ENCODE results near the gene KIF6.
A peak's percentile ranks its signal among the peaks of the same experiment; 100 is the strongest.

KIF6 gene

DNA sequence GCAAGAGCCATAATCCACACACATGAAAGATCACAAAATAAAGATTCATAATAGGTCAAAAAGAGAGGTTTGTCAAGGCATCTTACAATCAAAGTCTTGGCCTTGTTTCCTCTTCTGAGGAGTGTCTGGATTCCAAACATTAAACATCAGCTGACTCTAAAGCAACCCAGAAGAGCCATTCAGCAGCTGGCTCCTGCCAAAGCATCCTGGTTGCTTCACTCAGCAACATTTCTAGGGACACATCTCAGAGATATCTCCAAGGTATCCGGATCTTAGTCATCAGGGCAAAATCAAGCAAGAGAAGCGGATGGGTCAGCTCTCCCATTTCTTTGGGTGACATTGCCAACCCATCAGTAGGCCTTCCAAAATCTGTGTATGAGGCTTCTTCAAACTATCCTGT lies 139.6 kb downstream of the KIF6 start:
- no peaks in the 10 kb centered on the region for H3K9me3 ChIP-seq (ENCODE audit: insufficient read depth, low read length, severe bottlenecking)
- no peaks in the 10 kb centered on the region for H3K4me1 ChIP-seq (ENCODE audit: insufficient read depth, low read length)
- no peak for DNase-seq
- H3K9ac ChIP-seq (ENCODE audit: low read depth, low read length) = no peak overlapping the region
- TF ChIP-seq EZH2 (IDR thresholded peaks at IDR 0.05; ENCODE audit: borderline replicate concordance, low read depth, low read length, severe bottlenecking) = no peak
- TF ChIP-seq, protein P1, sequence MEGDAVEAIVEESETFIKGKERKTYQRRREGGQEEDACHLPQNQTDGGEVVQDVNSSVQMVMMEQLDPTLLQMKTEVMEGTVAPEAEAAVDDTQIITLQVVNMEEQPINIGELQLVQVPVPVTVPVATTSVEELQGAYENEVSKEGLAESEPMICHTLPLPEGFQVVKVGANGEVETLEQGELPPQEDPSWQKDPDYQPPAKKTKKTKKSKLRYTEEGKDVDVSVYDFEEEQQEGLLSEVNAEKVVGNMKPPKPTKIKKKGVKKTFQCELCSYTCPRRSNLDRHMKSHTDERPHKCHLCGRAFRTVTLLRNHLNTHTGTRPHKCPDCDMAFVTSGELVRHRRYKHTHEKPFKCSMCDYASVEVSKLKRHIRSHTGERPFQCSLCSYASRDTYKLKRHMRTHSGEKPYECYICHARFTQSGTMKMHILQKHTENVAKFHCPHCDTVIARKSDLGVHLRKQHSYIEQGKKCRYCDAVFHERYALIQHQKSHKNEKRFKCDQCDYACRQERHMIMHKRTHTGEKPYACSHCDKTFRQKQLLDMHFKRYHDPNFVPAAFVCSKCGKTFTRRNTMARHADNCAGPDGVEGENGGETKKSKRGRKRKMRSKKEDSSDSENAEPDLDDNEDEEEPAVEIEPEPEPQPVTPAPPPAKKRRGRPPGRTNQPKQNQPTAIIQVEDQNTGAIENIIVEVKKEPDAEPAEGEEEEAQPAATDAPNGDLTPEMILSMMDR (IDR thresholded peaks at IDR 0.05; ENCODE audit: borderline replicate concordance, extremely low read depth, low read length, poor library complexity, severe bottlenecking) = no peak
- no peaks in the 10 kb centered on the region for H3K79me2 ChIP-seq (ENCODE audit: insufficient read depth, low read length)
- H3K36me3 ChIP-seq (ENCODE audit: insufficient read depth, low read length) = no peaks in the 10 kb centered on the region
- H4K20me1 ChIP-seq (ENCODE audit: insufficient read depth, low read length) = no peaks in the 10 kb centered on the region
- no peak for ATAC-seq (ENCODE audit: insufficient read depth, low read depth)
- H3K27me3 ChIP-seq (ENCODE audit: insufficient read depth, low read length, poor library complexity) = no peaks in the 10 kb centered on the region
- no peak overlapping the region for H2AFZ ChIP-seq (ENCODE audit: low read depth, low read length)
- no peak overlapping the region for H3K4me2 ChIP-seq (ENCODE audit: insufficient read depth, low read length)
- H3K4me3 ChIP-seq (ENCODE audit: low read depth in 1 of 2, low read length in 2 of 2) = no peak overlapping the region
- no peak overlapping the region for H3K27ac ChIP-seq (ENCODE audit: low read length)

GRCh38 chr6:39577446-39578165 lies 147.6 kb downstream of the KIF6 start:
- Histone ChIP-seq H3K9me3 (ENCODE audit: insufficient read depth, low read length, severe bottlenecking) (no peaks in the 10 kb centered on the region), H3K79me2 (ENCODE audit: insufficient read depth, low read length) (no peaks in the 10 kb centered on the region), H3K36me3 (ENCODE audit: insufficient read depth, low read length) (no peaks in the 10 kb centered on the region), H3K9ac (ENCODE audit: low read depth, low read length) (no peak overlapping the region), H3K27ac (ENCODE audit: low read length) (no peak overlapping the region), H3K27me3 (ENCODE audit: insufficient read depth, low read length, poor library complexity) (no peaks in the 10 kb centered on the region), H2AFZ (ENCODE audit: low read depth, low read length) (peak overlapping the region; percentile 26; the same call in 1 of the 2 replicates), H3K4me3 (ENCODE audit: low read depth in 1 of 2, low read length in 2 of 2) (no peak overlapping the region), H3K4me1 (ENCODE audit: insufficient read depth, low read length) (no peaks in the 10 kb centered on the region), H3K4me2 (ENCODE audit: insufficient read depth, low read length) (no peak overlapping the region), H4K20me1 (ENCODE audit: insufficient read depth, low read length) (no peaks in the 10 kb centered on the region)
- TF ChIP-seq, protein P1 (IDR thresholded peaks at IDR 0.05; ENCODE audit: borderline replicate concordance, extremely low read depth, low read length, poor library complexity, severe bottlenecking) = no peak
- no peak for TF ChIP-seq EZH2 (IDR thresholded peaks at IDR 0.05; ENCODE audit: borderline replicate concordance, low read depth, low read length, severe bottlenecking)
- no peak for DNase-seq
- no peak for ATAC-seq (ENCODE audit: insufficient read depth, low read depth)

- no peaks in the 10 kb centered on the region for H3K9me3 ChIP-seq (ENCODE audit: insufficient read depth, low read length, severe bottlenecking)
- no peaks in the 10 kb centered on the region for H3K27me3 ChIP-seq (ENCODE audit: insufficient read depth, low read length, poor library complexity)
- H3K79me2 ChIP-seq (ENCODE audit: insufficient read depth, low read length) = no peaks in the 10 kb centered on the region
- H3K9ac ChIP-seq (ENCODE audit: low read depth, low read length) = no peak overlapping the region
- H3K27ac ChIP-seq (ENCODE audit: low read length) = no peak overlapping the region
- H3K4me3 ChIP-seq (ENCODE audit: low read depth in 1 of 2, low read length in 2 of 2) = no peak overlapping the region
- ATAC-seq (ENCODE audit: insufficient read depth, low read depth) (no peak), DNase-seq (no peak)
- TF ChIP-seq, protein P1 (IDR thresholded peaks at IDR 0.05; ENCODE audit: borderline replicate concordance, extremely low read depth, low read length, poor library complexity, severe bottlenecking) = no peak
- no peak for TF ChIP-seq EZH2 (IDR thresholded peaks at IDR 0.05; ENCODE audit: borderline replicate concordance, low read depth, low read length, severe bottlenecking)
- no peak overlapping the region for H2AFZ ChIP-seq (ENCODE audit: low read depth, low read length)
- no peaks in the 10 kb centered on the region for H4K20me1 ChIP-seq (ENCODE audit: insufficient read depth, low read length)
- H3K4me1 ChIP-seq (ENCODE audit: insufficient read depth, low read length) = no peaks in the 10 kb centered on the region
- no peak overlapping the region for H3K4me2 ChIP-seq (ENCODE audit: insufficient read depth, low read length)
- H3K36me3 ChIP-seq (ENCODE audit: insufficient read depth, low read length) = no peaks in the 10 kb centered on the region
Observed at GRCh38 chr6:39576556-39577303, 148.5 kb downstream of the KIF6 start.
